Astrocyte (in vitro differentiated cells and primary cell): ENCODE results near the gene SUPT20HL2. TPM values are rescaled to one million over a fixed set of nuclear protein-coding genes. Genes with fewer than 3 reads are reported as not detected.

Experiments used
- DNase-seq: peaks from one replicate; pipeline ENCODE4 v3.0.0-alpha.2; 2010; ENCODE audit warnings: low read depth
- FAIRE-seq: peaks from 2 replicates; lab custom pipeline; 2011; peaks lifted over from hg19 to GRCh38; lab: Jason Lieb, UNC
- H2AFZ ChIP-seq: 2 replicates; pipeline ENCODE4 v1.6.0; 2012; ENCODE audit warnings: low read depth, low read length, inconsistent platforms
- H3K27ac ChIP-seq: 2 replicates; pipeline ENCODE4 v1.5.1; 2011; ENCODE audit warnings: low read depth, low read length, inconsistent platforms
- H3K27me3 ChIP-seq: 2 replicates; pipeline ENCODE4 v1.6.0; 2011; ENCODE audit warnings: low read length, inconsistent platforms; ENCODE audit not compliant: insufficient read depth
- H3K36me3 ChIP-seq: 2 replicates; pipeline ENCODE4 v1.5.1; 2011; ENCODE audit warnings: low read length, inconsistent platforms; ENCODE audit not compliant: insufficient read depth
- H3K4me1 ChIP-seq: 2 replicates; pipeline ENCODE4 v1.5.1; 2011; ENCODE audit warnings: low read length, inconsistent platforms; ENCODE audit not compliant: insufficient read depth
- H3K4me2 ChIP-seq: 2 replicates; pipeline ENCODE4 v1.6.0; 2012; ENCODE audit warnings: low read length, inconsistent platforms
- H3K4me3 ChIP-seq: 2 replicates; pipeline ENCODE4 v1.5.1; 2011; ENCODE audit warnings: low read depth, mild to moderate bottlenecking, low read length, inconsistent platforms; ENCODE audit not compliant: insufficient read depth
- H3K79me2 ChIP-seq: 2 replicates; pipeline ENCODE4 v1.6.0; 2012; ENCODE audit warnings: mild to moderate bottlenecking, low read length, inconsistent platforms; ENCODE audit not compliant: insufficient read depth
- H3K9ac ChIP-seq: 2 replicates; pipeline ENCODE4 v1.6.0; 2012; ENCODE audit warnings: mild to moderate bottlenecking, low read length, inconsistent platforms
- H3K9me3 ChIP-seq: 2 replicates; pipeline ENCODE4 v1.5.1; 2012; ENCODE audit warnings: low read depth, mild to moderate bottlenecking, low read length, inconsistent platforms; ENCODE audit not compliant: insufficient read depth
- H4K20me1 ChIP-seq: 2 replicates; pipeline ENCODE4 v1.6.0; 2012; ENCODE audit warnings: low read length, inconsistent platforms; ENCODE audit not compliant: insufficient read depth
- H3K27ac Mint-ChIP-seq: one replicate; pipeline ENCODE4 v1.8.0; 2021; ENCODE audit warnings: mild to moderate bottlenecking, mixed read lengths; ENCODE audit not compliant: unreplicated experiment
- H3K27me3 Mint-ChIP-seq: one replicate; pipeline ENCODE4 v1.8.0; 2021; ENCODE audit warnings: low read depth, mixed read lengths; ENCODE audit not compliant: unreplicated experiment
- H3K36me3 Mint-ChIP-seq: one replicate; pipeline ENCODE4 v1.8.0; 2021; ENCODE audit warnings: low read depth, mixed read lengths; ENCODE audit not compliant: unreplicated experiment
- H3K4me1 Mint-ChIP-seq: one replicate; pipeline ENCODE4 v1.8.0; 2021; ENCODE audit warnings: low read depth, mixed read lengths; ENCODE audit not compliant: unreplicated experiment
- H3K4me3 Mint-ChIP-seq: one replicate; pipeline ENCODE4 v1.8.0; 2021; ENCODE audit warnings: mild to moderate bottlenecking, moderate library complexity, mixed read lengths; ENCODE audit not compliant: unreplicated experiment
- H3K9me3 Mint-ChIP-seq: one replicate; pipeline ENCODE4 v1.8.0; 2021; ENCODE audit warnings: mild to moderate bottlenecking, mixed read lengths; ENCODE audit not compliant: unreplicated experiment
- EZH2 ChIP-seq: IDR thresholded peaks from 2 replicates; pipeline ENCODE4 v1.6.1; 2012; ENCODE audit warnings: mild to moderate bottlenecking, low read length, inconsistent platforms; ENCODE audit not compliant: insufficient read depth
- total RNA-seq: library from RNA; stranded (reverse); gene quantifications from 2 replicates; pipeline ENCODE4 v1.2.1, GENCODE V29; 2021
- TF ChIP-seq, protein P1 (sequence below): IDR thresholded peaks from 2 replicates; pipeline ENCODE4 v1.5.1; 2011; ENCODE audit warnings: low read depth, mild to moderate bottlenecking, inconsistent platforms, low read length, moderate library complexity; ENCODE audit not compliant: insufficient read depth

SUPT20HL2 gene
- total RNA-seq, 1 donor from 2014 or later, result not detected

DNA sequence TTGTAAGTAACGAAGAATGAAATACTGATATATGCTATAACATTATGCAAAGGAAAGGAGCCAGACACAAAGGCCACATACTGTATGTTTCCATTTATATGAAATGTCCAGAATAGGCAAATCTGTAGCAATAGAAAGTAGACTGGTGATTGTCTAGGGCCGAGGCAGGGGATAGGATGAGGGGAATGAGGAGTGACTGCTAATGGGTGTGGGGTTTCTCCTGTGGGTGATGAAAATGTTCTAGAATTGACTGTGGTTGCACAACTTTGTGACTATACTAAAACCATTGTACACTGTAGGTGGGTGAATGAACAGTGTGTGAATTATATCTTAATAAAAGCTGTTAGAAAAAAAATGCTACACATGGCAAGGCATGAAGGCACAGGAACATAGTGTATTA lies 26.6 kb upstream of the SUPT20HL2 start:
- FAIRE-seq (no peak), DNase-seq (no peak)
- no peak overlapping the region for H3K4me3 ChIP-seq
- no peak for TF ChIP-seq EZH2
- TF ChIP-seq, protein P1, sequence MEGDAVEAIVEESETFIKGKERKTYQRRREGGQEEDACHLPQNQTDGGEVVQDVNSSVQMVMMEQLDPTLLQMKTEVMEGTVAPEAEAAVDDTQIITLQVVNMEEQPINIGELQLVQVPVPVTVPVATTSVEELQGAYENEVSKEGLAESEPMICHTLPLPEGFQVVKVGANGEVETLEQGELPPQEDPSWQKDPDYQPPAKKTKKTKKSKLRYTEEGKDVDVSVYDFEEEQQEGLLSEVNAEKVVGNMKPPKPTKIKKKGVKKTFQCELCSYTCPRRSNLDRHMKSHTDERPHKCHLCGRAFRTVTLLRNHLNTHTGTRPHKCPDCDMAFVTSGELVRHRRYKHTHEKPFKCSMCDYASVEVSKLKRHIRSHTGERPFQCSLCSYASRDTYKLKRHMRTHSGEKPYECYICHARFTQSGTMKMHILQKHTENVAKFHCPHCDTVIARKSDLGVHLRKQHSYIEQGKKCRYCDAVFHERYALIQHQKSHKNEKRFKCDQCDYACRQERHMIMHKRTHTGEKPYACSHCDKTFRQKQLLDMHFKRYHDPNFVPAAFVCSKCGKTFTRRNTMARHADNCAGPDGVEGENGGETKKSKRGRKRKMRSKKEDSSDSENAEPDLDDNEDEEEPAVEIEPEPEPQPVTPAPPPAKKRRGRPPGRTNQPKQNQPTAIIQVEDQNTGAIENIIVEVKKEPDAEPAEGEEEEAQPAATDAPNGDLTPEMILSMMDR, result no peak
- no peaks in the 10 kb centered on the region for H3K79me2 ChIP-seq
- no peak overlapping the region for H3K9ac ChIP-seq
- no peak overlapping the region for H3K4me3 Mint-ChIP-seq
- H3K27ac ChIP-seq, result no peak overlapping the region
- no peaks in the 10 kb centered on the region for H3K9me3 Mint-ChIP-seq
- H3K27ac Mint-ChIP-seq, result no peak overlapping the region
- H3K4me1 Mint-ChIP-seq, result peaks cover 8% of the 10 kb centered on the region
- no peaks in the 10 kb centered on the region for H3K36me3 Mint-ChIP-seq
- H3K9me3 ChIP-seq, result no peaks in the 10 kb centered on the region
- no peak overlapping the region for H2AFZ ChIP-seq
- no peaks in the 10 kb centered on the region for H4K20me1 ChIP-seq
- peaks cover 4% of the 10 kb centered on the region for H3K4me1 ChIP-seq
- H3K36me3 ChIP-seq, result no peaks in the 10 kb centered on the region
- H3K27me3 Mint-ChIP-seq, result no peaks in the 10 kb centered on the region
- no peaks in the 10 kb centered on the region for H3K27me3 ChIP-seq
- no peak overlapping the region for H3K4me2 ChIP-seq

DNA sequence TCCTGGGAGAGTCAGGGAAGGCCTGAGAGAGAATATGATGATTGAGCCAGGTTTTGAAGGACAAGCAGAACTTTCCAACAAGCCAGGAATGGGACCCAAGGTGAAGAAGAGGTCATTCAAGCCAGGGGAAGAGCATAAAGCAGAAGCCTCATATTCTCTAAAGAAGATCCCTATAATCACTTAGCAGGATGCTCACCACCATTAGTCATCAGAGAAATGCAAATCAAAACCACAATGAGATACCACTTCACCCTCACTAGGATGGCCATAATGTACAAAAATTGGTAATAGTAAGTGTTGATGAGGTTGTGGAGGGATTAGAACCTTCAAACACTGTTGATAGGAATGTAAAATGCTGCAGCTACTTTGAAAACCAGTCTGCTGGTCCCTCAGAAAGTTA lies 26.0 kb upstream of the SUPT20HL2 start:
- Histone ChIP-seq H3K27ac (no peak overlapping the region), H3K4me1 (peaks cover 4% of the 10 kb centered on the region), H3K9me3 (no peaks in the 10 kb centered on the region), H3K36me3 (no peaks in the 10 kb centered on the region), H3K27me3 (no peaks in the 10 kb centered on the region), H4K20me1 (no peaks in the 10 kb centered on the region), H2AFZ (no peak overlapping the region), H3K4me3 (no peak overlapping the region), H3K79me2 (no peaks in the 10 kb centered on the region), H3K9ac (no peak overlapping the region), H3K4me2 (no peak overlapping the region)
- H3K4me3 Mint-ChIP-seq, result no peak overlapping the region
- H3K27ac Mint-ChIP-seq, result no peak overlapping the region
- DNase-seq (no peak), FAIRE-seq (no peak)
- H3K9me3 Mint-ChIP-seq, result no peaks in the 10 kb centered on the region
- peaks cover 8% of the 10 kb centered on the region for H3K4me1 Mint-ChIP-seq
- no peaks in the 10 kb centered on the region for H3K27me3 Mint-ChIP-seq
- TF ChIP-seq, protein P1, result no peak
- no peak for TF ChIP-seq EZH2
- no peaks in the 10 kb centered on the region for H3K36me3 Mint-ChIP-seq

DNA sequence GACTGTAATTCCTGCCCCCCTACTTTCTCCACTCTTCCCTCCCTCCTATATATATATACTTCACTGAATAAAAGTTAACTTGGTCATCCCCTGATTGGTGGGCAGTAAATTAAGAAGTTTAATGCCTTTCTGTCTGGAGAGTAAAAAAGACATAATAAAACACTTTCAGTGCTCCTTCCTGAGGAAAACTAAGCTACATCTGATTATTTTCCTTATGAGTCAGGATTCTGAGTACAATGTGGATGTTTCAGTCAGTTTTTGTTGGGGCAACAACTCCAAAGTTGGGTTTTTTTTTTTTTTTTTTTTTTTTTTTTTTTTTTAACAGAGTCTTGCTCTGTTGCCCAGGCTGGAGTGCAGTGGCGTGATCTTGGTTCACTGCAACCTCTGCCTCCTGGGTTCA lies 22.0 kb upstream of the SUPT20HL2 start:
- TF ChIP-seq, protein P1, result no peak
- no peak for TF ChIP-seq EZH2
- DNase-seq (peak; percentile 11), FAIRE-seq (no peak)
- H3K9ac ChIP-seq, result no peak overlapping the region
- Mint-ChIP-seq H3K4me1 (no peaks in the 10 kb centered on the region), H3K4me3 (no peak overlapping the region), H3K27me3 (no peaks in the 10 kb centered on the region), H3K36me3 (no peaks in the 10 kb centered on the region), H3K27ac (no peak overlapping the region), H3K9me3 (no peaks in the 10 kb centered on the region)
- no peaks in the 10 kb centered on the region for H3K9me3 ChIP-seq
- no peaks in the 10 kb centered on the region for H3K79me2 ChIP-seq
- H4K20me1 ChIP-seq, result no peaks in the 10 kb centered on the region
- no peaks in the 10 kb centered on the region for H3K27me3 ChIP-seq
- no peaks in the 10 kb centered on the region for H3K4me1 ChIP-seq
- H2AFZ ChIP-seq, result no peak overlapping the region
- peak overlapping the region; percentile 22 for H3K4me2 ChIP-seq
- no peak overlapping the region for H3K4me3 ChIP-seq
- H3K27ac ChIP-seq, result peak overlapping the region; percentile 26
- H3K36me3 ChIP-seq, result no peaks in the 10 kb centered on the region
